ENCODE measurements around the gene BMPER.

The BMPER gene

DNA sequence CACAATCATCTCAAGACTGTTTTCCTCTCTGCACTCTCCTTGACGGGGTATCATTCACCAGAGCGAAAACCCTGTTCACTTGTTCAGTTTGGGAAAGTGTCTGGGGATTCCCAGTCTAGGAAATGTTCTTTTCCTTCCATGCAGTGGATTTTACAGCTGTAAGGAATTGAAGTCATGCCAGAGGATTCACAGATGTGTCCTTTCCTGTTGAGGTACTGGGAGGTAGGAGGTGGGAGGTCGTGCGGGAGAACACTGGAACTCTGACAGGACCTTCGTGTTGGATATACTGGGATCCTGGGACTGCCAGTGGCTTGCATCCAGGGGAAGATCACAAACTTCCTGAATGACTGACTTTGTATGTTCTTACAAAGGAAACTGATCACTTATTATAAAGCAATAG is 185.5 kb downstream of the BMPER start:
- no peak overlapping the region for H3K4me3 ChIP-seq (ENCODE audit: low read depth, low read length)
- in situ Hi-C loops (cut with HindIII; ENCODE audit: low sequenced_read_pairs) = no loop called here
- peak; percentile 12 for DNase-seq (ENCODE audit: low read depth, low spot score)
- TF ChIP-seq, protein P1, sequence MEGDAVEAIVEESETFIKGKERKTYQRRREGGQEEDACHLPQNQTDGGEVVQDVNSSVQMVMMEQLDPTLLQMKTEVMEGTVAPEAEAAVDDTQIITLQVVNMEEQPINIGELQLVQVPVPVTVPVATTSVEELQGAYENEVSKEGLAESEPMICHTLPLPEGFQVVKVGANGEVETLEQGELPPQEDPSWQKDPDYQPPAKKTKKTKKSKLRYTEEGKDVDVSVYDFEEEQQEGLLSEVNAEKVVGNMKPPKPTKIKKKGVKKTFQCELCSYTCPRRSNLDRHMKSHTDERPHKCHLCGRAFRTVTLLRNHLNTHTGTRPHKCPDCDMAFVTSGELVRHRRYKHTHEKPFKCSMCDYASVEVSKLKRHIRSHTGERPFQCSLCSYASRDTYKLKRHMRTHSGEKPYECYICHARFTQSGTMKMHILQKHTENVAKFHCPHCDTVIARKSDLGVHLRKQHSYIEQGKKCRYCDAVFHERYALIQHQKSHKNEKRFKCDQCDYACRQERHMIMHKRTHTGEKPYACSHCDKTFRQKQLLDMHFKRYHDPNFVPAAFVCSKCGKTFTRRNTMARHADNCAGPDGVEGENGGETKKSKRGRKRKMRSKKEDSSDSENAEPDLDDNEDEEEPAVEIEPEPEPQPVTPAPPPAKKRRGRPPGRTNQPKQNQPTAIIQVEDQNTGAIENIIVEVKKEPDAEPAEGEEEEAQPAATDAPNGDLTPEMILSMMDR (IDR thresholded peaks at IDR 0.05; ENCODE audit: low read depth, low read length) = no peak

DNA sequence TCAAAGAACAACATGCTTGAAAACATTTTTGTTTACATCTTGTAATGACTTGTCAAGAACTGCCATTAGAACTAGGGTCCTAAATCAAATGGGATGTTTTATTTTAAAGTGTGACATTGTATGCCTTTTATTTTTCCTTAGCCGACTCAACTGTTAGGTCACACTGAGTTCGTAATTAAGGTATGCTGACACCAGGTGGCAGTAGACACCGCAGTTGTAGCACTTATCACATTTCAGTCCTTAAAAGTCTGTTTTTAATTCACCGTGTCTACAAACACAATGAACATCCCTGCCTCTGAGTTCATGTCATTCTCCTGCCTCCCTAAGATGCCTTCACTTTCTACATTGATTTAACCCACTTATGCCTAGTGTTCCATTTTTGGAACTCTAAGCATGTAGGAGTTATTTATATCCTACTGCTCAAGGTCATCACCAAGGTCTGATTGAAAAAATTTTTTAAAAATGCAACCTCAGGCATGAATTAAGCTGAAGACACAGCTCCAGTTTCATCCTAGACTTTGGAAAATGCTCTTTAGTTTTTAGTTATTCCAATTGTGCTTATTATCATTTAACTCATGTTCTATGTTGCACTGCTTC is 186.1 kb downstream of the BMPER start:
- TF ChIP-seq, protein P1 (IDR thresholded peaks at IDR 0.05; ENCODE audit: low read depth, low read length) = peak; percentile 58
- in situ Hi-C loops (cut with HindIII; ENCODE audit: low sequenced_read_pairs) = no loop called here
- H3K4me3 ChIP-seq (ENCODE audit: low read depth, low read length) = no peak overlapping the region
- DNase-seq (ENCODE audit: low read depth, low spot score) = peak; percentile 65

DNA sequence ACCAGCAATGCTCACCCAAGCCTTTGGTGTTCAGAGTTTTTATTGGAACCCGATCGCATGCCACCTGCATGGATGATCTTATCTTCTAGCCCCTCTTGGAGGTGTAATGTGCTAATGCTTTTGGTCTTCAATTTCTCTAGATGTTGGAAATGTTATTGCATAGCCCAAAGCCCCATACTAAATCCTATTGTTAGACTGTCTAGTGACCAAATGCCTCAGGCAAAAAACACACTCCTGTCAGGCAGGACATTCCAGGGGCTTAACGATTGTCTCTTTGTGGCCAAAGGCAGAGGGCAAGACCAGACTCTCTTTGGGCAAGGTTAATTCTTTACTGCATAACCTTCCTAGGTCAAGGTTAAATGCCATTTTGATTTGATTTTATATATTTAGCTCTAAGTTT is 187.9 kb downstream of the BMPER start:
- DNase-seq (ENCODE audit: low read depth, low spot score) = no peak
- in situ Hi-C loops (cut with HindIII; ENCODE audit: low sequenced_read_pairs) = no loop called here
- no peak overlapping the region for H3K4me3 ChIP-seq (ENCODE audit: low read depth, low read length)
- TF ChIP-seq, protein P1 (IDR thresholded peaks at IDR 0.05; ENCODE audit: low read depth, low read length) = no peak

DNA sequence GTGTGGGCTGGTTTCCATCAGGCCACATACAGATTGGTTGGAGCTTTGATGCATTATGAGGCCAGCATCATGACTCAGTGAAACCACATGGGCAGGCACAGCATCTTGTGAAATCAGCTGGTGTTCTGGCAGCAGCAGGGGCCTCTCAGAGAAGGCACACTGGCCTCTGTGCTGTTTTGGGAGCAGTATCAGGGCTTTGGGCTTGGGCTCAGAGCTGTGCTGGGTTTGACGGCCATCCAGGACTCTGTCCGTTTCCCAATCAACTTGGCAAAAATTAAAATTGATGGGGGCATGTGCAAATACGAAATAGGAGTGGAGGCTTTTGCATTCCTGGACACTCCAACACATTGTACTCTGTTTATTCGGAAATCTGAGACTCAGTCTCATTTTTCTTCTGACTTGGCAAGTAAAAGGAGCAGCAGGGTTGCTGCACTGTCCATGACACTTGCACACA is 190.9 kb downstream of the BMPER start:
- no peak overlapping the region for H3K4me3 ChIP-seq (ENCODE audit: low read depth, low read length)
- DNase-seq (ENCODE audit: low read depth, low spot score) = peak; percentile 88
- TF ChIP-seq, protein P1 (IDR thresholded peaks at IDR 0.05; ENCODE audit: low read depth, low read length) = no peak
- in situ Hi-C loops (cut with HindIII; ENCODE audit: low sequenced_read_pairs) = no loop called here

DNA sequence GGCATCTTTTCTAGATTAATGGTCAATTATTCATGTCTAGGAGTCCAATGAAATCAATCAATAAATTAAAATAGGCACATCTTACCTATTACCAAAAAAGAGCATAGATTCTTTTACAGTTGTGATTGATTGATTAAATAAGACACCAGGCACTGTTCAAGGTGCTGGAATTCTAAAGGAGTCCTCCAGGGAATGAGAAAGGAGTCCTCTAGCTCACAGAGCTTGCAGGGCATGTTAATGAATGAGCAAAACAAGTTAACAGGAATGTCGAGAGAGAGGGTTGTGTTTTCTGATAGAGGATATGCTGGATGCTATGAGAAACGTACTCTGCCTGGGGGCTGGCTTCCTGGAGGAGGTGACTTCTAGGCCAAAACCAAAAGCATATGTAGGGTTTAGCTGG is 191.4 kb downstream of the BMPER start:
- TF ChIP-seq, protein P1 (IDR thresholded peaks at IDR 0.05; ENCODE audit: low read depth, low read length) = no peak
- H3K4me3 ChIP-seq (ENCODE audit: low read depth, low read length) = no peak overlapping the region
- in situ Hi-C loops (cut with HindIII; ENCODE audit: low sequenced_read_pairs) = no loop called here
- no peak for DNase-seq (ENCODE audit: low read depth, low spot score)

DNA sequence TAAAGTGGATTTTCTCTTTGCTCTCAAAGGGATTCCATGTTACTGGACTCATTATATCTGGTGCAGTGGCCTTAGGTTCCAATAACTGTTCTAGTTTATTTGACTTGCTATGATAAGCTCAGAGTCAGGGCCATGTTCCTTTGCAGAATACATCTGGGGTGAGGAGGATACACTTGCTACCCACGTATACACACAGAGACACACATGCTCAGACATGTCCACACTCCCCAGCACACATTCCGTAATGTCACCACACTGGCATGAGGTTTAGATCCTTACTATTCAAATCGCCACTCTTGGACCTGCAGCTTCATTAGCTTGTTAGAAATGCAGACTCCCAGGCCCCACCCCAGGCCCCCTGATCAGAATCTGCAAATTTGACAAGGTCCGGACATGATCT is 195.3 kb downstream of the BMPER start:
- TF ChIP-seq, protein P1 (IDR thresholded peaks at IDR 0.05; ENCODE audit: low read depth, low read length) = no peak
- in situ Hi-C loops (cut with HindIII; ENCODE audit: low sequenced_read_pairs) = no loop called here
- no peak for DNase-seq (ENCODE audit: low read depth, low spot score)

More for the DNA sequence above, 195.3 kb downstream of the BMPER start:
- no peak overlapping the region for H3K4me3 ChIP-seq (ENCODE audit: low read depth, low read length)
